Adrenal gland (tissue), 12 donors: ENCODE data around the gene AMBRA1. TPM values are rescaled to one million over a fixed set of nuclear protein-coding genes. Genes with fewer than 3 reads are reported as not detected.

Experiments
- DNase-seq, 7 donors: peaks; one replicate each; pipeline ENCODE4 v3.0.0-alpha.2; 2019 to 2020
- H3K27ac ChIP-seq, 5 donors: fragments of 200-600 bp; sonication (generic) in 4 of 5; 1 replicate in 3 of 5; 2 replicates in 2 of 5; pipeline versions ENCODE4 v1.5.1 to v1.8.0; 2016 to 2020; ENCODE audit warnings: mild to moderate bottlenecking in 1 of 5
- H3K27me3 ChIP-seq: fragments of 200-600 bp; 2 replicates; pipeline ENCODE4 v1.8.0; 2021
- H3K36me3 ChIP-seq, 2 donors: fragments of 200-600 bp; replicated peaks in 1 of 2; 1 replicate in 1 of 2; 2 replicates in 1 of 2; pipeline versions ENCODE4 v1.5.1 to v1.8.0; 2018 to 2022
- H3K4me1 ChIP-seq, 2 donors: fragments of 200-600 bp; replicated peaks in 1 of 2; 1 replicate in 1 of 2; 2 replicates in 1 of 2; pipeline versions ENCODE4 v1.5.1 to v1.8.0; 2018 to 2021
- H3K4me3 ChIP-seq, 4 donors: fragments of 200-600 bp; sonication (generic) in 3 of 4; one replicate each; pipeline ENCODE4 v1.5.1; 2016 to 2018
- H3K9me3 ChIP-seq, 3 donors: fragments of 200-600 bp; sonication (generic) in 1 of 3; replicated peaks in 1 of 3; 1 replicate in 2 of 3; 2 replicates in 1 of 3; pipeline versions ENCODE4 v1.5.1 to v1.8.0; 2016 to 2021
- CTCF ChIP-seq, 6 experiments: fragments of 450-650 bp in 4 of 6; fragments of 200-600 bp in 2 of 6; sonication (generic) in 1 of 6; IDR thresholded peaks; 1 replicate in 5 of 6; 2 replicates in 1 of 6; pipeline versions ENCODE4 v1.5.1 to v1.8.0; 2016 to 2021; ENCODE audit warnings: antibody characterized with exemption in 6 of 6, mild to moderate bottlenecking in 2 of 6, moderate library complexity in 1 of 6
- POLR2A ChIP-seq, 2 donors: fragments of 450-650 bp; IDR thresholded peaks; one replicate each; pipeline ENCODE4 v1.6.1; 2017; ENCODE audit warnings: antibody characterized with exemption in 2 of 2, mild to moderate bottlenecking in 2 of 2, moderate library complexity in 1 of 2
- WGBS, 4 donors: extraction: QIAGEN DNeasy Blood & Tissue Kit in 2 of 4; methylation state at CpG; one replicate each; pipeline versions ENCODE4 v1.1.5 to v1.1.7; 2013 to 2017; 5-methylcytosine and 5-hydroxymethylcytosine counted together
- intact Hi-C, 2 donors: fragments of 100-400 bp; cut with DNase I; formaldehyde crosslinking; loops; one replicate each; pipeline versions ENCODE4 v1.14.1 to v1.15.0; 2022 to 2023
- polyA plus RNA-seq, 3 donors: library from polyadenylated mRNA; stranded (reverse); fragments of 200-250 nt in 2 of 3; fragments of 350-450 nt in 1 of 3; fragmentation: Illumina TruSeq in 1 of 3; extraction: RNeasy Lipid Tissue Mini Kit (QIAGEN cat#74804) in 1 of 3; gene quantifications; one replicate each; pipeline ENCODE4 v1.2.3, GENCODE V29; 2013 to 2014
- total RNA-seq, 9 donors: library from RNA; depleted of rRNA in 4 of 9; stranded (reverse); fragments of >200 nt in 4 of 9; fragments of 120-200 nt in 1 of 9; fragmentation: NEBNext Ultra II Directional in 1 of 9; extraction: Animal tissue kit (Norgen Biotek cat#: 25700) in 1 of 9; gene quantifications; one replicate each; pipeline versions ENCODE4 v1.1.0 to v1.2.4, GENCODE V29; 2013 to 2023
- donor health status: healthy with polysubstance abuse.
- donor health status: Bipolar disorder and iron deficiency.
- donor health status: DM: yes; HTN: yes; CAD: no.
- donor health status: DM: no; HTN: no; CAD: no.
- donor health status: DM: no; HTN: no; CAD: no.
- donor health status: DM: yes; HTN: yes; CAD: no.

Gene AMBRA1
- total and polyA plus RNA-seq, 12 donors = 16.2 to 73.3 (median 49.7) TPM

GRCh38 chr11:46382646-46383403 is 211.0 kb downstream of the AMBRA1 start:
- peaks cover 9 to 15% of the 10 kb centered on the region in 2 donors for H3K4me1 ChIP-seq
- intact Hi-C loops = loop anchor here in 1 of 2 donors (10.0 kb wide), 1 partner anchor 222 kb away; no protein-coding TSS in a partner anchor
- H3K27me3 ChIP-seq = no peaks in the 10 kb centered on the region
- peak in 6 of 7 donors; percentile 66 to 85 (median 68) for DNase-seq
- TF ChIP-seq POLR2A (IDR thresholded peaks at IDR 0.05) = no peak
- peak; percentile 42 to 61 (median 50) for TF ChIP-seq CTCF (IDR thresholded peaks at IDR 0.05)
- 32 to 56% (median 36%) methylated on average over 5 to 18 of the region's 18 CpGs for WGBS, 4 donors
- H3K36me3 ChIP-seq = no peaks in the 10 kb centered on the region
- peak overlapping the region in 1 of 5 donors; percentile 35 for H3K27ac ChIP-seq
- H3K4me3 ChIP-seq = peak overlapping the region in 1 of 4 donors; percentile 68
- H3K9me3 ChIP-seq = no peaks in the 10 kb centered on the region

- Histone ChIP-seq H3K36me3 (no peaks in the 10 kb centered on the region), H3K27me3 (no peaks in the 10 kb centered on the region), H3K4me3 (peak overlapping the region in 2 of 4 donors; percentile 68 to 83), H3K27ac (peak overlapping the region in 1 of 5 donors; percentile 77), H3K9me3 (no peaks in the 10 kb centered on the region), H3K4me1 (peaks cover 9 to 15% of the 10 kb centered on the region in 2 donors)
- 6 to 26% (median 12%) methylated on average over 13 to 66 of the region's 66 CpGs for WGBS, 4 donors
- no peak for TF ChIP-seq POLR2A (IDR thresholded peaks at IDR 0.05)
- TF ChIP-seq CTCF (IDR thresholded peaks at IDR 0.05) = no peak
- intact Hi-C loops = loop anchor here in 1 of 2 donors (10.0 kb wide), 1 partner anchor 223 kb away; no protein-coding TSS in a partner anchor
- DNase-seq = peak in 3 of 7 donors; percentile 25 to 30 (median 29)
Measured at GRCh38 chr11:46381819-46382645, 211.8 kb downstream of the AMBRA1 start.

GRCh38 chr11:46381048-46381818 is 212.6 kb downstream of the AMBRA1 start, which contains the start of gene MDK:
Gene MDK, plus strand, starts transcription at chr11:46381669. Its CDS starts 389 bp downstream, at chr11:46382058.
- peak within 1 kb of the TSS; percentile 16 to 83 (median 58) for H3K4me3 ChIP-seq
- WGBS, 4 donors = 1 to 2% methylated on average over 74 to 89 of the region's 96 CpGs; no CpG with 5 or more reads in 2 of the 4 donors
- peaks cover 9 to 15% of the 10 kb centered on the region in 2 donors for H3K4me1 ChIP-seq
- peak in 2 of 7 donors; percentile 39 to 40 for DNase-seq
- intact Hi-C loops = loop anchor here in 1 of 2 donors (10.0 kb wide), 1 partner anchor 224 kb away; no protein-coding TSS in a partner anchor
- peaks cover 0 to 5% of the 10 kb centered on the region in 2 donors for H3K36me3 ChIP-seq
- no peaks in the 10 kb centered on the region for H3K9me3 ChIP-seq
- no peaks in the 10 kb centered on the region for H3K27me3 ChIP-seq
- H3K27ac ChIP-seq = peak within 1 kb of the TSS in 4 of 5 donors; percentile 39 to 77 (median 68)
- TF ChIP-seq CTCF (IDR thresholded peaks at IDR 0.05) (no peak), POLR2A (IDR thresholded peaks at IDR 0.05) (no peak)
